M059J (cell line): ENCODE data around the gene ATRNL1. TPM values are rescaled to one million over a fixed set of nuclear protein-coding genes. Genes with fewer than 3 reads are reported as not detected.

ENCODE experiments used
- DNase-seq: peaks from one replicate; pipeline ENCODE4 v3.0.0-alpha.2; 2012; ENCODE audit warnings: low read depth
- total RNA-seq: library from RNA; depleted of rRNA; stranded (reverse); fragments of >200 nt; shearing (Covaris generic); gene quantifications from 2 replicates; pipeline ENCODE4 v1.2.3, GENCODE V29; 2014

Gene ATRNL1
- total RNA-seq, 1 experiment from 2014 or later: 6.1 TPM

DNA sequence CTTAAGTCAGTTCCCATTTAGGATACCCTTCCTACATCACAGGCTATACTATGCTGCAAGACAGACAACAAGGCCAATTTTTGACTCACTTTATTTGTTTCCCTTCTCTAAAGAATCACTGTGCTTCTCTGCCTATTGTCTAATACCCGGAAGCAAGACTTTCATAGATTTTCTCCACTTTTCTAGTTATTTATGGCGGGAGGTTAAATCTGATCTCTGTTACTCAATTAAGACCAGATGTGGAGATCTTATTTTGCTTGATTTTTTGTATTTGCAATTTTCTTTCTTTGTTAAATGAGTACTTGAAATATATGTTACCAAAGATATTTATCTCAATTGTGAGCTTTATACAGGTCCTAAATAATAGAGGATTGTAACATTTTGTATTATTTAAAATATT, 511.5 kb downstream of the ATRNL1 start:
- DNase-seq: no peak

DNA sequence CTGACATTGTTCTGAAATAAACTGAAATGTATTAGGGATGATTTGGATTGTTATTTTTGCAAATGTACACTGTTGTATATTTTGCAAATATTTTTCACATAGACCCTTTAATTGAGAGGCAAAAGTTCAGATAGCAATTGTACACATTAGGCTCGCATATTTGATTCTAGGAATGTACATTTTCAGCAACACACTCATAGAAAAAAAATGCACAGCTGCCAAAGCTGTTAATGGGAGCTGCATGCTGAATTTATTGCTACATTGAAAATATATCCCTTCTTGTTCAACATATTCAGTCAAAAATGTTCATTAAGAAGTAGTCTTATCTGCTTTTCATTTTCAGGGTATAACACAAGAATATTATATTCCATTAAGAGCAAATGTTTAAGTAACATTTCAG, 512.9 kb downstream of the ATRNL1 start:
- no peak for DNase-seq

DNA sequence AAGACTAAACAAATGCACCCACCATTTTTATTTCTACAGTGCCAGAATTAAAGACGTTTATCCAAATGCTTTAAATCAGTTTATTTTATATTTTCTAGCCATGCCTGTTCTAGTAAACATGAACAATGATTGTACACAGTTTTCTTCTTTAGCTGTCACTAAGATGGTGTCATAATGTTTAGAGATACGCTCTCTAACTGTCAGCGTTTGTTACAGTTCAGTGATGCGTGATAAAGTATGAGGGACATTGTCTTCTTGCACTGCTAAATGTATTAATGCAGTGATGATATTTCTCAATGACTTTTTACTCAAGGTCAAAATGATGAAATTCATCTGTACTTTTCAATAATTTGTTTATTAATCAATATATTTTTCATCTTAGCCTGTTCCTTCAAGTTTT, 513.6 kb downstream of the ATRNL1 start:
- no peak for DNase-seq

DNA sequence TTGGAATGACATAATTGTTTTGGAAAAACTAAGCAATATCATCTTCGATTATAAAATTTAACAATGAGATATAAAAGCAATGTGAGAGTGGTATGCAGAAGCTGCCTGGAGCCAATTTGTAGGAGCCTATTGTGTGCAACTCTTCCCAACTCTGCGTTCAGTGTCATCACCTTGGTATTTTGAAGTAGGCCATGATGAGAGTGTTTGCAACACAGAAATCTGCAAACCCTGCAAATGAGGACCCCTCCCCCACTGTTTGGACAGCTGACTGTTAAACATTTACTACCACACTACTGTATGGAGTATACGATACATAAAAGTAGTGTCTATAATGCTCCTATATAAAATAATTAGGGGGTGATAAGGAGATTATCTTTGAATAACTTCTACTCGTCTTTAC, 531.3 kb downstream of the ATRNL1 start:
- DNase-seq: peak; percentile 29

DNA sequence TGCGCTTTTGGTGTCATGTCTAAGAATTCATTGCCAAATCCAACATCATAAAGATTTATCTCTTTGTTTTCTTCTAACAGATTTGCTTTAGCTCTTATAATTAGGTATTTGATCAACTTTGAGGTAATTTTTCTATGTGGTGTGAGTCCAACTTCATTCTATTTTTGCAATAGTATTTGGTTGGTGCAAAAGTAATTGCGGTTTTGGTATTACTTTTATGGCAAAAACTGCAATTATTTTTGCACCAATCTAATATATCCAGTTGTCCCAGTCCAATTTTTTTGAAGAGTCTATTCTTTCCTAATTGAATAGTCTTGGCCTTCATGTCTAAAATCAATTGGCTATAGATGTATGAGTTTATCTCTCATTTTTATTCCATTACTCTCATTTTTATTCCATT, 535.5 kb downstream of the ATRNL1 start:
- DNase-seq: no peak

DNA sequence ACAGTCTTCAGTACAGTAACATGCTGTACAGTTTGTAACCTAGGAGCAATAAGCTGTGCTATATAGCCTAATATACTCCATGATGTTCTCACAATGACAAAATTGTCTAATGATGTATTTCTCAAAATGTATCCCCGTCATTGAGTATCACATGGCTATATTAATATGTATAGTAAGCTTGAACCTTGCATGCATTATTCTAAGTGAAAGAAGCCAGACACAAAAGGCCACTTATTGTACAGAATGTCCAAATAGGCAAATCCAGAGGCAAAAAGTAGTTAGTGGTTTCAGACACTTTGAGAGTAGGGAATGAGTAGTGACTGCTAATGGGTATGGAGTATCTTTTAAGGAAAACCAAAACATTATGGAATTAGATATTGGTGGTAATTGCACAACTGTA, 545.1 kb downstream of the ATRNL1 start:
- no peak for DNase-seq

DNA sequence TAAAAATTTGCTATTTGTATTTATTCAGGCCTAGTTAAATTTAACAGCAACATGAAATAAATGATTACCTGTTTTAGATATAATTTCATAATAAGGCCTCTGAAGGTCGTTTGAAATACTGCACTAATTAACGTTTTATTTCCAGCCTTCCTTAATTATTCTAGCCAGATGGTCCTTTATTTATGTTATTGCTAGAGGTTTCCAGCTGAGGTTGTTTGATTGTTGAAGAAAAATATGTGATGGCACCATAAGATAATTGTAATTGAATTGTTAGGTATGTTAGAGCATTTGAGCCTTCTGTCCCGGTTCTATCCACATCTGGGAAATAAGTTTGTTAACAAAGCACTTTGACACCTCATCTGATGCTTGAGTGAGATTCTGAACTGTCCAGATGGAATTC, 556.1 kb downstream of the ATRNL1 start:
- DNase-seq: no peak

DNA sequence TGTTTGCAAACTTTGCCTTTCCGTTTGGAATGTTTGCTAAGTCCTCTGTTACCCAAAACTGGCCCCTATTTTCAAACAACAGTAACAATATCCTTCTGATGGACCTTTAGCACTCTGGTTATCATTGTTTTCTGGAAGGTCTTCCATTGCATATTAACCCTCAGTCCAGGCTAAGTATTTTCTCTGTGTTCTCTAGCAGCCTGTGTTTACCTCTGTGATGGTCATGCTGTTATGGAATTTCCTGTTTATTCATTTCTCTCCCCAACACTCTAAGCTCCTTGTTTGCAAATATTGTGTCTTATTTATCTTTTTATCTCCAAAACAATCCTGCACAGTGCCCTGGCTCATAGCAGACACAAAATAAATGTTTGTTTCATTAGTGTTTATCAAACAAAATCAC, 560.3 kb downstream of the ATRNL1 start:
- peak; percentile 7 for DNase-seq

DNA sequence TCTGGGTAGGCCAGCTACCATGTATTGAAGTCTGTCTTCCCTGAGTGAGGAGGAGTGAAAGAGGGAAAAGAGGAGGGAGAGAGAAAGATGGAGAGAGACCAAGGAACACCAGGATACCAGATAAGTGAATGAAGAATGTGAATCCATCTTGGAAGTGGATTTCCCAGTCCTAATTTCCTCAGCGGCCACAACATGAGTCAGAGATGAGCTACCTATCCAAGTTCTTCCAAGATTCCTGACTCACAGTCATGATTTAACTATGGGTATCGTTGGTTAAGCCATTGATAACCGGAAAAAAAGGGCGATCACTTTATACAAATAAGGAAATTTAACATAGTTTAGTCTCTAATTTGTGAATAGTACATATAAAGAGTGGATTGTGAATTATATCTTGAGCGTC, 561.8 kb downstream of the ATRNL1 start:
- DNase-seq: peak; percentile 35

DNA sequence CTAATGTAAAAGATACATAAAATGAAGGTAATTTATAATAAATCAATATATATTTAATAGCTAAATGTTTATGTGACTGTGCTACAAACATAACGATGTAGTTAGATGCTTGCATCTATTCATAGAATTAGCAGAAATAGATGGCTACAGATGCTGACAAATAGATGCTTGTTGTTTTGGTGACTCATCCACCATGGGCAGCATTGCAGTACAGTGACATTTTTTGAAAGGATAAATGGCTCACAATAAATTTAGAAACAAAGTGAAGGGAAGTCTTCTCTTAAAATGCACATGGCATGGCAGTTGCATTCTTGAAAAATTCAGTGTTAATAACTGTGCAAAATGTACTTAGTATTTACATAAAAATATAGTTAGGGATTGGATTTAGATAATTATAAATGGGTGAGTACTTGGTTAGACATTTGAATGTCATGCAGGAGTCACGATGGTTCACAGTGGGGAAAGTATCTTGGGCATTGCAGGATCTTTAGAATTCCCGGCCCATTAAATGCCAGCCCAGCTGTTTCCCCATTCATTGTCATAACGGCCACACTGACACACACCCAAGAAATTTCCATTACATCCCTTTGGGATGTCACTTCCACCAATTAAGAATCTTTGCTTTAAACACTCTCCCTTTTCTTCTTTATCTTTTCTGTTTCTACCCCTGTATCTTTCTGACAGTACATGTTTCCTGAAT, 564.1 kb downstream of the ATRNL1 start:
- peak; percentile 19 for DNase-seq

DNA sequence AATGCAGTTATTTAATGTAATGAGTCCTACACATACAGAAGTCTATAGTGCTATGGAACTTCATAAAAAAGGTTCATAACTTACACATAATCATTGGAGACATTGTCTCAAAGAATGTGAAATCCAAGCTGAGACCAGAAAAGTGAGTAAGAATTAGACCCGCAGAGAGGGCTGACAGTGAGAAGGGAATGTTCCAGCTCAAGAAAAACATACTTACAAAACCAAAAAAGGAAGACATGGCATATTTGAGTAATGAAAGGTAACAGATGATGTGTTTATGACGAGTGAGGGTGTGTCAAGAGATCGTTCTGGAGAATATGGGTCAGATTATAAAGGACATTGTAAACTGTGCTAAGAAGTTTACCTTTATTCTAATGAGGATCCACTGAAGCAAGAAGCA, 566.5 kb downstream of the ATRNL1 start:
- DNase-seq: no peak

DNA sequence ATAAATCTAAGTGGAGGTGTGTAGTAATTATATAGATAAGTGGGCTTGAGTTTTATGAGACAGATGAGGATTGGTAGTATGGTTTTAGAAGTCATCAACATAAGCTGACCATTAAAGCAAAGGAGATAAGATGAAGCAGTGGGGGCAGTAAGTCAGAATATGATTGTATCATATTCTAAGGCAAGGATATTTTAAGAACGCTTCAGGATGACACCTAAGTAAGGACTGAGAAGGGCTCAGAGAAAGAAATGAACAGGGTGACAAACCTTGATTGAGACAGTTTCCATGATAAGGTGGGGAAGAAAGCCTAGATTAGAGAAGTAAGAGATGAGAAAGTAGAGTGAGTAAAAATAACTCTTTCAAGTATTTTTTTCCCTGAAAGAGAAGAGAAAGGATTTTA, 567.2 kb downstream of the ATRNL1 start:
- no peak for DNase-seq

DNA sequence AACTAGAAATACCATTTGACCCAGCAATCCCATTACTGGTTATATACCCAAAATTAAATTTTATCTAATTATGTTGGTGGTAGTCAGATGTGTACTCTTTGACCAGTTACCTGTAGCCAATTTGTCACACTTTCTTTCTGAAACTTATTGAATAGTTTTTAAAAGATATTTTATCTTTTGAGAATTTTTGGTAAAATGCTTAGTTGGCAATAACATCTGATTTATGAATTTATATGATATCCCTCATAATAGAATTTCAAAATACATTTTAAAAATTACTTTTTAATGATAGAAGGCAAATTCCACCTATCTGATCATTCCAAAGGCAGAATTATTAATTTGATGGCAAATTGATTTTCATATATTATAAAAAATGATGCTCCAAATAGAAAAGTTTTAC, 569.3 kb downstream of the ATRNL1 start:
- no peak for DNase-seq

DNA sequence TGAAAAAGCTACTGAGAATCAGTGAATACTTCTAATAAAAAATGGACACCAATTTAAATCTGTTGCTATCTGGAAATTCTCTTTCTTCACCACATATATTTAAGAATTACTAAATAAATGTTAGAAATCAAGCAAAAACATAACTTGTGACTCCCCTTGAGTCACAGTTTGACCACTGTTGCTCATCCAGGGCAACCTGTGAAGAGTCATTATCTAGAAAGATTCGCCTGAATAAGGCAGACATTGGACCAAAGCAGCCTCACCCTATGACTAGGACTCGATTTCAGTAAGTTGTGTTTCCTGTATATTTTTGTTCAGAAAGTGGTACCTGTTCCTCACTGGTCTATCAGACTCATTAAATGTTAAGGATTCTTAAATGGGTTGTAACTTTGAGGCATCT, 572.4 kb downstream of the ATRNL1 start:
- DNase-seq: no peak

DNA sequence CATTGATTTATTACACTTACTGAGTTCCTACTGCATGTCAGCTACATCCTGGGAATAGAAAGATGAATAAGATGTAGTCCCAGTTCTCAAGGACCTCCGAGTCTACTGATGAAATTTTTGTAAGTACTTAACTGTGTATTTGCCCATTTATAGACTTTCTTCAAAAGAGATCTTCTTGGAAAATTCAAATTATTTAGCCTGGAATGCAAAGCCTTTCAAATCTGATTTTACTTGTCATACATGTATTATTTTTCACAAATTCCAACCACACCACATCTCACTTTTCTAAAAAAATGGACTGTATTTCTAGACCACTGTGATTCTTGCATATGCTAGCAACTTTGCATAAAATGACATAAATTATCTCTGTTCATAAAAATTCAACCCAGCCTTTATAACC, 581.3 kb downstream of the ATRNL1 start:
- DNase-seq: no peak

DNA sequence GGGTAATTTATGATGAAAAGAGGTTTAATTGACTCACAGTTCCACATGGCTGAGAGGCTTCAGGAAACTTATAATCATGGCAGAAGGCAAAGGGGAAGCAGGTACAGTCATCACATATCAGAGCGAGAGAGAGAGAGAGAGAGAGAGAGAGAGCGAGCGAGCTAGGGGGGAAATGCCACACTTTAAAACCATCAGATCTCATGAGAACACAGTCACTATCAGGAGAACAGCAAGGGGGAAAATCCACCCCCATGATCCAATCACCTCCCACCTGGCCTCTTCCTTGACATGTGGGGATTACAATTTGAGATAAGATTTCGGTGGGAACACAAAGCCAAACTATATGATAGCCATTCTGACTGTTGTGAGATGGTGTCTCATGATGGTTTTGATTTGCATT, 603.6 kb downstream of the ATRNL1 start:
- no peak for DNase-seq

DNA sequence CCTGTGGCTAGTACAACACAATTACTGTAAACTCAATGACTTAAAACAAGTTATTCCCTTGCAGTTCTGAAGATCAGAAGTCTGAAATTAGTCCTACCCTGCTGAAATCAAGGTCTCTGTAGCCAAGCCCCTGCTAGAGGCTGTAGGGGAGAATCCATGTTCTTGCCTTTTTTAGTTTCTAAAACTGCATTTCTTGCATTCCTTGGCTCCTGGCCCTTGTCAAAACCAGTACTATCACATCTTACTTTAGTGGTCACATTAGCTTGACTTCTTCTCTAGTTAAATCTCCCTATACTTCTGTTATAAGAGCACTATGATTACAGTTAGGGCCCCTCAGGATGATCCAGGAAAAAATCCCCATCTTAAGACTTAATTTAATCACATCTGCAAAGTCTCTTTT, 612.9 kb downstream of the ATRNL1 start:
- no peak for DNase-seq

DNA sequence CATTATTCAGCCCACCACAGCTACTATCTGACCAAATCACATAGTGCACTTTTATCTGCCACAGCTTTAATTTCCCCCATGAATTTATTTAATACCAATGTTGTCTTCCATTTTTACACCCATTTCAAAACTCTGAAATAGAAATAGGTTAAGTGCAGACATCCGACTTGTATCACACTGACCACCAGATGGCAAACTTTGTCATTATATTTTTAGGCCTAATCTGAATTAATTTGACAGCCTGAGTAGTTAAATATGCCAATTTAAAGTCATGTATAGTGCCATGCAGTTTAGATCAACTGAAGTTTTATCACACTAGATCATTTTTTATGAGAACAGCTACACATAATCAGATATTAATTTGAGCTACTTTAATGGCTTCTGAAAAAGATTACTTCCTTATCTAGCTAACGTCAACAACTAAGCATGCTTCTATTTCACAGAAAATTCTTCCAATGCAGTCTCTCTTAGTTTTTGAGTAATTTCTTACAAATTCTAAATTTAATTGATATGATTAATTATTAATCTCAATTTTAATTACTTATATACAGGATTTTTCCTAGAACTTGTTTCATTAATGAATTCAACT, 613.4 kb downstream of the ATRNL1 start:
- peak; percentile 38 for DNase-seq

DNA sequence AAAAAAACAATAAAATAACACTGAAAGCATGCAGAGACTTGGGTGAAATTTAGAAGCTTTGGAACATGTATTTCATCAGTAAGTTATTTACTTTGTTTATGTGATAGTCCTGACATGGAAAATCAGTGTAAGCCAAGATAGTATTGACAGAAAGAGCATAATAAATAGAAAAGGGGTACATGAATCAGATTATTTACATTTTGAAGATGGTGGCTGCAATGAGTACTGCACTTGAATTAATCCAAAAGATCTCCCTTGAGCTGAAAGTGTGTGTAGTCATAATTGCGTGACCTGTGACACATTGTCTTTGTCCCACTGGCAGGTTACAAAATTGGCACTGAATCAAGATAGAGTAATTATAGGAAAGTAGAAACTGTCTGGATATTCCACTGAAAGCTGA, 617.0 kb downstream of the ATRNL1 start:
- DNase-seq: no peak

DNA sequence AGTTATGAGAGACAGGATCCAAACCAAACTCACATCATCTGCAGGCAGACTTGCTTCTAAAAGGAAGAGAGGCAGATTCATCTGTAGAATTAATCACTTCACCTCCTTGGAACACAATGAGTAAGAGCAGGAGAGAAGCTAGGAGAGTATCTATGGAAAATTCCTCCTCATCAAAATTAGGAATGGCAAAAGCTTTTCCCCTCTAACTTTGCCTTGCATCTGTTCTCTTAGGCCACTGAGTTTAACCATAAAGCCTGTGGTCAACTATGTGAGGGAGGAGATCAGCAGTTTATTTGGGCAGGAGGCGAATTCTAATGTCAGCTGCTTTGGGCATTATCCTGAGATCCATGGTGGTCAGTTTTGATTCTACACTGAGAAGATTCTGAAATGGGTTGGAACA, 618.1 kb downstream of the ATRNL1 start:
- no peak for DNase-seq

DNA sequence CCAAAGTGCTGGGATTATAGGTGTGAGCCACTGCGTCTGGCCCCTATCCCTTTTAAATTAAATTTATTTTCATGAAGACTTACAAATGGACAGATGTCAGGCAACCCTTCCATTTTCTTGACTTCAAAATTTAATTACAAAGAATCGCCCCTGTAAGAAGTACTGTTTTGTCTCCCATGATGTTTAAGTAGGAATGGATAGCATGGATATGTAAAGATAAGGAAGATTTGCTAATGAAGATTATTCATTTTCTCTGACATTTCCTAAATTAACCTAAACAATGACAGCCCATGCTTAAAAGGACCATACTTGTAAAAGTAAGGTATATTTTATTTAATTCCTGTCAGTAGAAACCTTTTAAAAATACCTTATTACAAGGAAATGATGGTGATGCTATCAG, 627.0 kb downstream of the ATRNL1 start:
- DNase-seq: no peak

DNA sequence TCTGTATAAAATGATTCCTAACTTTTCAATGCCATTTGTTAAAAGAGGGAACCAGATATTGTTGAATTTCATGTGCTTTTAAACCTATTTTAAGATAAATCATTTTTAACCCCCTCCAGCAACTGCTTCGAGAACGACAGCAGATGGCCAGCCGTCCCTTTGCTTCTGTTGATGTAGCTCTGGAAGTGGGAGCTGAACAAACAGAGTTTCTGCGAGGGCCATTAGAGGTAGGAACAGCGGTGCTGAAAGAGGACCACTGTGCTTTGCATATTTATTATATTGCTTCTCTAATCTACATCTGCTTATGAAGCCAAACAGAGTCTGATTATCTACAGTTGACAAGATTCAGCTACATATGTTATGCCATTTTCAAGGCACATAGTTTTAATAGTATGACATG, 634.0 kb downstream of the ATRNL1 start:
- no peak for DNase-seq

DNA sequence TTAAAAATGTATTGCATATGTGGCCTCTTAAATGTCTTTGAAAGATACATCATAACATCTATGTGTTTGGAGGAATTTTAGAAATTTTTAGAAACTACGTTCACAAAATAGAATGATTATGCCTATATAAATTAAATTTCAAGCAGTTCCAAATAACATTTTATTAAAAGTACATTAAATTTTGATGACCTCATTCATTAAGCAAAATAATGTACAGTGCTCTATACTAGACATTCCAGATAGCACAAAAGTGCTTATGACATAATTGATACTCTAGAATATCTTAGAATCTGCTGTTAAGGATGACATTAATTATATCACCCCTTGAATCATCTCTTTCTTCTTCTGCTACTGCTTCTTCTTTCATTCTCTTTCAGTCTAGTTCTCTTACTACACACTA, 650.9 kb downstream of the ATRNL1 start:
- DNase-seq: no peak

DNA sequence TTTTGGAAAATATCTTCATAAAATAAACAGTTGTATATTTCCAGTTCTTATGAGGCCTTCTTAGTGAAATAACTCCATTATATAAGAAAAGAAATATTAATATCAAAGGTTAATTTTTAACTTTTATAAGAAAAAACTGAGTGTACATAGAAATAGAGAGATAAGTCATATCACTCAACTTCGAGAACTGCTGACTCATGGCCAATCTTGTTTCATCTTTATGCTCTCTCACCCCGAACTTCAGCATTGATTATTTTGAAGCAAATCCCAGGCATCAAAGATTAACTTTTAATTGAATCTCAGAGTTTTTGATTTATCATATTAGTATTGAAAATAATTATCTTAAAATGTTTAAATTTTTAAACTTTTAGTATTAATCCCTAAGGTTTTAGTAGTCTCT, 652.8 kb downstream of the ATRNL1 start:
- no peak for DNase-seq
